ENCODE measurements around the gene CYREN.

- TF ChIP-seq CTCF (IDR thresholded peaks at IDR 0.05; ENCODE audit: low read depth, low read length, poor library complexity, severe bottlenecking): no peak
- TF ChIP-seq EZH2phosphoT487 (IDR thresholded peaks at IDR 0.05; ENCODE audit: borderline replicate concordance, low read length): no peak
Observed at GRCh38 chr7:135143885-135144668, 26.4 kb downstream of the CYREN start.
